ENCODE results near the gene VMP1.

The VMP1 gene

DNA sequence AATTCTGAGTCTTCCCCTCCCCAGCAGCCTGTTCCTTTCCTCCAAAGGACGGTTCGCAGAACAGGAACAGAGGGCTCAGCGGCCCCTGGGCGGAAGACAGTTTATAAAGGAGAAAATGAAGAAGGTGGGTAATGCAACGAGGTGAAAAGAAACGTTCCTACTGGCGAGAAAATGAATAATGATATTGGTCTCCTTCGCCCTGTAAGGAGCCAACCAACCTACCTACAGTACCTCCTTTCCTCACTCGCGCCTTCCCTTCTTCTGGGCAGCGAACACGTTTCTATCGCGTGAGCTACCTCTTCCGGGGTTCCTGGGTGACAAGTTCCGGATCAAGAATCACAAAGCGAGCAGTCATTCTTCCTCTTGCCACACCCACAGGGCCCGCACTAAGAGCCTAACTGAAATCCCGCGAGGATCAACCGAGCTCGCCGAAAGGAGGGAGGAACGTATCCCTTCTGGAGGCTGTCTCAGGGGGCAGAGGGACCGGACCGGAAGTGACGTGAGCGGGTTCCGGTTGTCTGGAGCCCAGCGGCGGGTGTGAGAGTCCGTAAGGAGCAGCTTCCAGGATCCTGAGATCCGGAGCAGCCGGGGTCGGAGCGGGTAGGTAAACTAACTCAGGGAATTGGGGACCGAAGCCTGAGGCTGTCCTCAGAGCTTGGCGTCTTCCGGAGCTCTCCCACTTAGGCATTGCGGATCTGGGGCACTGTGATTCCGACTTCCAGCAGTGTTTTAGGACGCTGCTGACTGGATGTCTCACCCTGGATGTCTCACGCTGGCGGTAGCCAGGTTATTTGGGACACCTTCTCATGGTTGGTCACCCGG lies at the start of gene VMP1, which contains the start of gene PTRH2:
TSS of gene VMP1 (plus strand) at position 506 of the 822 bp plus-strand sequence. CDS start 23,793 bp downstream, outside the sequence.
TSS of gene PTRH2 (minus strand) at position 282 of the 822 bp plus-strand sequence. CDS start 9,452 bp downstream, outside the sequence.
- peak; percentile 100 for DNase-seq

DNA sequence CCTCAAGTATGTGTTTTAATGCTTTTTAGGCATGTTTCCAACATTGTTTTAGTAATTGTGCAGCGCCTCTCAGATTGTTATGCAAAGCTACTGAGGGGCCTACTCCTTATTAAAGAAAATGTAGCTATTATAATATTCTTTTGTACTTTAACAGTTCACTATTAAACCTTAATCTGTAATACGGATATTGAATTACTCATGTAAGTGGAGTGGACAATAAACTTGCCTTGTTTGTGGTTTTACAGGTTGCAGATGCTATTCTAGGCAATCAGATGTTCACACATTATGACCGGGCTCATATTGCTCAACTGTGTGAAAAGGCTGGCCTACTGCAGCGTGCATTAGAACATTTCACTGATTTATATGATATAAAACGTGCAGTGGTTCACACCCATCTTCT lies 41.2 kb upstream of the VMP1 start:
- no peak for DNase-seq

DNA sequence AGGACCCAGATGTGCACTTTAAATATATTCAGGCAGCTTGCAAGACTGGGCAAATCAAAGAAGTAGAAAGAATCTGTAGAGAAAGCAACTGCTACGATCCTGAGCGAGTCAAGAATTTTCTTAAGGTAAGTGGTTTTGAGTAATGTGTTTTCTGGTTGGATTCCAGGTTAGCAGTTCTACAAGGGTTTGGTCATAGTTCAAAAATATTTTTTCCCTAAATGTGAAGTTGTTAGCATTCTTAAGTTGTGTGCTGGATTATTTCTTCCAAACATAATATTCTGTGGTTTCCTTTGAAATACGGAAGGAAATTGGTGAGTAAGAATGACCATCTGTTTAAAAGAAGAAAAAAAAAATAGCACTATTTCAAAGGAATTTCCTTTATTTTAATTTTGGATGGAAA lies 38.6 kb upstream of the VMP1 start:
- peak; percentile 30 to 41 for DNase-seq

DNA sequence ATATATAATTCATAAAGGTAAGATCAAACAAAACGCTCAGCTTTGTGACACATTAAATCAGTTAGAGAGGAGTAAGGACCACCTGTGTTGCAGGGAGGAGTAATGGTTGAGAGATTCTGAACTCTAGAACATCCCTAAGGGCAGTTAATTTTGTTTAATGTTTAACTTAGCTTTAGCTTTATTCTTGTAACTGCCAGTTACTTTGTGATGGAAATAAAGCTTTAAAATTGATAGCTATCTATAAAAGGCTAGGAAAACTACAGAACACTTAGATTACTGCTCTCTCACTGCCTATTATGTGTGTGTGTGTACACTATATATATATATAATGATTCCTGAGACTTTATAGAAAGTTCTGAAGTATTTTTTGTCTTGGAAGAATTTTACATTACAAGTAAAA lies 38.0 kb upstream of the VMP1 start:
- no peak for DNase-seq

DNA sequence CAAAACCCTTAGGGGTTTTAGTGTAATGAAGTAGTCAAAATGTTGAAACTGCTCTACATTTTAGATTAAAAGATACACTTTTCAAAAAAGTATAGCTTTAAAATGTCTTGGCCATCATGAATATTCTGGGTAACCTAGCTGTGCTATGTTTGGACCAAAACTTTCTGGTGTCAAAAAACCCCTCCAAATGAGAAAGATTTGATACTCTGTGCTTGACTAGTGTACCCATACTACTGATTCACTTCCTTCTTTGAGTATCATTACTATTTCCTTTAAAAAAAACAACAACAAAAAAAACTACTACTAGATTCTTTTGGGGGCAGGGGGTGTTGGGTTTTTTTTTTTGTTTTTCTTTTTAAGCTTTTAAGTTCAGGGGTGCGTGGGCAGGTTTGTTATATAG lies 37.5 kb upstream of the VMP1 start:
- DNase-seq, result no peak

DNA sequence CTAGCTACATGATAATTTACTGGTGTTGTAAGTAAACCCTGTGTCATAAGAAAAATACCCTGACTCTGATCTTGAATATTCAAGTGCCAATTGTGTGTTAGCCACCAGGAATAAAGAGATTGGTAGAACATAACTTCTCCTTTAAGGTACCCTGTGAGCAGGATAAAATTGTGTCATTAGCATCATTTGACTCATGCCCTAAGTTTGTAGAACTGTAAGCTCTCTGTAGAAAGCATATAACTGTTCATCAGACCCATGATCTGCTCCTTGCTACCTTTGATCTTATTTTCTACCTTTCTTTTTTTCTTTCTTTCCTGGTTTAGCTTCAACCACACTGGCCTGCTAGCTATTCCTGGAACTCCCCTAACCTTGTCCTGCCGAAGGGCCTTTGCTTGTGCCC lies 36.1 kb upstream of the VMP1 start:
- no peak for DNase-seq

DNA sequence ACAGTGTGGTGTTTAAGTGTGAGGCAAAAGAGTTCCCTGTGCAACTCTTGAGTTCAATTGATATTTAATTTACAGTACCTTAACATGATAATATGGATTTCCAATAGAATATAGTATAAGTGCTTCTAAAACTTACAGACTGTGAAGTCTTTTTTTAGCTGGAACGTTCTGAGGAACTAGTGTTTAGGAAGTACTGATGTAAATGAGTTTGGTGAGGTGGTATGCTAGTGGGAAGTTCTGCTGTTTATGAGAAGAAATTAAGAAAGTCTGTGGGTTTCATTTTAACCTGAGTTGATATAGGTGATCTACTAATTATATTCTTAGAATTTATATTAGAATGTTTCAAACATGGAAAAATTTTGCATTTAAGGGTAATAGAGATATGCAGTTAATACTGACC lies 32.2 kb upstream of the VMP1 start:
- no peak for DNase-seq

DNA sequence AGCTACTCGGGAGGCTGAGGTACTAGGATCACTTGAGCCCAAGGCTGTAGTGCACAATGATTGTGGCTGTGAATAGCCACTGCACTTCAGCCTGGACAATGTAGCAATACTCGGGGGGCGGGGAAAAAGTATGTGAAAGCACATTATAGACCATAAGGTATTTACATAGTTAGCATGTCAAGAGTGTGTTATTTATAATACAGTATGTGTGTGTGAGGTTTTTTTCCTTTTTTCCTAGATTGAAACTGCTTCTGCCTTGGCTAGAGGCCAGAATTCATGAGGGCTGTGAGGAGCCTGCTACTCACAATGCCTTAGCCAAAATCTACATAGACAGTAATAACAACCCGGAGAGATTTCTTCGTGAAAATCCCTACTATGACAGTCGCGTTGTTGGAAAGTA lies 30.7 kb upstream of the VMP1 start:
- DNase-seq, result no peak

DNA sequence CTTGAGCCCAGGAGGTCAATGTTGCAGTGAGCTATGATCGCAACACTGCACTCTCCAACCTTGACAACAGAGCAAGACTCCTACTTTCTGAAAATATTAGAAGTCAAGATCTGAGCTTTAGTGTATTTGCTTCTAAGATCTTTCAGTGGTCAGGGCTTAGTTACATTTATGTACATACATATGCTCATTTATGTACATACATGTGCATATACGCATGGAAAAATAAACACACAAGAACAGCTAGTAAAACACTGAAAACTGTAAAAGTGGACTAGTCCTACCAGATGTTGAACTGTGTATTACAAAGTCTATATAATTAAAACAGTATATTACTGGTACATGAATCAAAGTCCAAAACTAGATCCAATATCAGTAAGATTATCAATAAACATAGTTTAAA lies 28.5 kb upstream of the VMP1 start:
- DNase-seq, result no peak

DNA sequence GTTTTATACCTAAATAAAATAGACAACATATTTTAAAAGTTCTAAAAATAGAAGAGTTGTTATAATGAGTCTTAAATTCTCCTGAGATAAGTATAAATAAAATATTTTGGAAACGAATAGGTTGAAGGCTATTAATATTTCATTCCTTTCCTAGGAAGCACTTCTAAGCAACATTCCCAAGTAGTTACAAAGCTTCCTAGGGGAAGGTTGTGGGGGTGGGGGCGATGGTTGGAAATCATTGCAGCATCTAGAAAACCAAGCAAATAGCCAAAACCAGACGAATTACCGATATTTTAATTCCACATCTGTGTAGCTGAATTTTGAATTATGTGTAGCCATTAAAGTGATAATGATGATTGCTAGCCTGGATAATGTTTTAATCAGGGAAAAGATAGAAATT lies 27.1 kb upstream of the VMP1 start:
- no peak for DNase-seq

DNA sequence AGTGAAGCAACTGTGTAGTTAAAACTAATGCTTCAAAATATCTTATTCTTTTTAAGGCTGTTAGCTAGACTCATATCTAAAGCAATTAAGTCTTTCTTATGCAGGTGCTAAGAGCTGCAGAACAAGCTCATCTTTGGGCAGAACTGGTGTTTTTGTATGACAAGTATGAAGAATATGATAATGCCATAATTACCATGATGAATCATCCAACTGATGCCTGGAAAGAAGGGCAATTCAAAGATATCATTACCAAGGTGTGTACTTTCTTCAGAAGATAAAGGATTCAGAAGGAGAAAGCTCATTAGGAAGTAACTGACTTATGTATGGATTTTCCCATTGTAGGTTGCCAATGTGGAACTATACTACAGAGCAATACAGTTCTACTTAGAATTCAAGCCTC lies 24.2 kb upstream of the VMP1 start:
- DNase-seq, result no peak

DNA sequence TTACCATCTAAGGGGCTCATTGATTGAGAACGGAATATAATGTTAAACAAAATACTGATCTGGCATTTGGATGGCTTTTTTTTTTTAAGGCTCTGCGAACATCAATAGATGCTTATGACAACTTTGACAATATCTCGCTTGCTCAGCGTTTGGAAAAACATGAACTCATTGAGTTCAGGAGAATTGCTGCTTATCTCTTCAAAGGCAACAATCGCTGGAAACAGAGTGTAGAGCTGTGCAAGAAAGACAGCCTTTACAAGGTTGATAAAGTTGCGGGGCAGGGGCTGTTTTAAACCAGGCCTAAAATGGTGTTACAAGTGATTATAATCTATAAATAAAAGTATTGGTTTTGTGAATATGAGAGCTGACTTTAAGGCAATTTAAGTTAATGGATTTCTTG lies 22.5 kb upstream of the VMP1 start:
- DNase-seq, result no peak

DNA sequence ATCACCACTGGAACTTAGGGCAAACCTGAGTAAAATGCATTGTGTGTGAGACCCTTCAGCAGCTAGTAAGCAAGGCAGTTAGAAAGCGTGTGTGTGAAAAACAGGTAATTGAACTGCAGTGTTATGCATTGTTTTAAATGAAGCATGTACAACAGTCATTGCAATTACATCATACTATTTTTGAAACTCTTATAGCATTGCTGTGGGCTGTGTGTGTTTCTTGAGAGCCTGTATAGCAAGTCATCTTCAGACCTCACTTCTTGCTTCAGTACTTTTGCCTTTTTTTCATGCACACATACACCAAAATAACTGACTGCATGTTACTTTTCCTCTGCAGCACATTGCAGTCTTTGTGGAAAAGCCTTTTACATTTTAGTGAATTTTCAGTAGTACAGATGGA lies 19.4 kb upstream of the VMP1 start:
- DNase-seq, result no peak

DNA sequence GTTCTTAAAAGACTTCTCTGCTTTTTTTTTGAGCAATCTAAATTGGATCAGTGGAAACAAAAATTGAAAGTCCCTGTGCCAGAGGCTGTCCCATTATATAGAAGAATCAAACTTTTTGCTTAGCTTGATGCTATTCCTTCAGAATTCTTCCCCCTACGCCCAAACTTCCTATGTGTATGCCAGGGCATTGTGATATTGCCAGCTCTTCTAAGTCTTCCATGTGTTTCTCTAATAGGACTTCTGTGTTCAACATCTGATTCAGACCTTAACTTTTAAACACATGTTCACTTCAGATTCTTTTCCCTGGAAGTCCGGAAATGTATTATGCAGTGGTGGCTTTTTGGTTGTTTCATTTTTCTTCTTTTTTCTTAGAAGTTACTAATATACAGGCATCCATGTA lies 19.0 kb upstream of the VMP1 start:
- DNase-seq, result no peak

DNA sequence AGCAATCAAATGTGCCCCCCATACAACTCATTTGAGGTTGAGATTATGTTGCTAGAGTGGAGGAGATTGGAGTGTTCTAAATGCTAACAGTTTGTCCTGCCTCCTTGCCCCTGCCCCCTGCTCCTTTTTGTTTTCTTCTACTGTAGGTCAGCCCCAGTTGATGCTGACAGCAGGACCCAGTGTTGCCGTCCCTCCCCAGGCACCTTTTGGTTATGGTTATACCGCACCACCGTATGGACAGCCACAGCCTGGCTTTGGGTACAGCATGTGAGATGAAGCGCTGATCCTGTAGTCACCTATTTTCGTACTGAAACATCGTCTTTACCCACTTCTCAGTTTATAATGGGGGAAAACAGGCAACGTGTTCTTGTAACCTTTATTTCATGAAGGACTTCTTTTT lies 13.9 kb upstream of the VMP1 start:
- no peak for DNase-seq

DNA sequence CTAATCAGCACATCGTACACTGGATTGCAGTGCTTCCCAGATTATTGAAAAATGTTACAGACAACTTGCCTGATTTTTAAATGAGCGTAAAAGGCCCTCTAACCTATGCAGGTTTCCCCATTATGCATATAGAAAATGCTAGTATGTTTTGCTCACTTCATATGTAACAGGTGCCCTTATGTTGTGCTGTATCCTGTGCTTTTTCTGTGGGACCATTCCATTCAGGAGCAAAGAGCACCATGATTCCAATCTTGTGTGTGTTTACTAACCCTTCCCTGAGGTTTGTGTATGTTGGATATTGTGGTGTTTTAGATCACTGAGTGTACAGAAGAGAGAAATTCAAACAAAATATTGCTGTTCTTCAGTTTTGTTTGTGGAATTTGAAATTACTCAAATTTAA lies 13.1 kb upstream of the VMP1 start:
- no peak for DNase-seq

DNA sequence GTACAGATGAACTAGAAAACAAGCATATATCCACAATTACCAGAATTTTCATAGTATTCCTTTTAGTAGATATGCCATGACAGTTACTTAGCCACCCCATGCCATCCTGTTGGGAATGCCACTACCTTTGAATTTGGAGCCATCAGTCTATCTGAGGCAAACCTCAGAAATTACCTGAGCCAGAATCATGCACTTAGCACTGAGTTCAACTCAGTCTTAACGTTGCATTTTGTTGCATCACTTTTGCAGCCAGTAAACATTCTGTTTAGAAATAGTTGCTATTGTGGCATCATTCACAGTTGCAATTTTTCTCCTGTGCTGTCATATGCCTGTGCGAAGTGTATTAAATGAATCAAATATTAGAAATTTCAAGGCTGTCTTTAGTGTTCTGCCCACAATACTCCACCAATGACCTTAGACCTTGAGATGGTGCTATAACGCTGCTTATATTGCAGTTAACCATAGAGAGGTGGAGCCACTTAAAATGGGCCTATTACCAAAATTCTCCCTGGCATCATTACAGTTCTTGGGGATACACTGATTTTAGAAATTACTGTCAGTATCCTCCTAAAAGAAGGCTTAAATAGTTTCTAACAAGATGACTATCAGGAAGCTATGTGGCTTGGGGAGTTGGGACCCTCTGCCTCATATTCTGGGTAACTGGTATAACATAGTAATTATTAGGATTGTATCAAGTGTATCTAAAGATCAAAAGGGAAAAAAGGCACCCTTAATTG lies 11.3 kb upstream of the VMP1 start:
- DNase-seq, result no peak

DNA sequence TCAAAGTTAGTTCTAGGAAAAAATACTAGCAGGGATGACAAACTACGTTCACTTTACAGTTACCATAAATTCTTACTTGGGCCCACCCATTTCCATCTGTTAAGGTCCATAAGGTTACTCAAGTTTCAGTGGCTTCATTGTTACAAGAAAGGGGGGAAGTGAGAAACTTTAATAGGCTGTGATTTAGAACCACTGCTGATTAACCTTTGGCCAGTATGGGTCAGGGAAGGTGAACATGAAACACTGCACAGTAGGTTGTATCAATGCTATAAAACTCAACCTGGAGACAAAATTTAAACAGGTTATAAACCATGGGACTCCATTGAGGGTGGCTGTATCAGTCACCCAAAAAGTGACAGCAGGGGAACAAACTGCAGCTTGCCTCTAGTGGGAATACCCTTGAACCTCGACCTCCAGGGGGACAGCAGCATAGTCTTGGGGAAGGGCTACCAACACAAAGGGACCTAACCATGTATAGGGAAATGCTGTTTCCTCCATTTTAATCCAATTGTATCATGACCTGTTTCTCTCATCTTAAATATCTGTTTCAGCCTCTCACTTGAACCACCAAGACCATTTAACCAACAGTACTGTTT lies 10.7 kb upstream of the VMP1 start:
- no peak for DNase-seq

DNA sequence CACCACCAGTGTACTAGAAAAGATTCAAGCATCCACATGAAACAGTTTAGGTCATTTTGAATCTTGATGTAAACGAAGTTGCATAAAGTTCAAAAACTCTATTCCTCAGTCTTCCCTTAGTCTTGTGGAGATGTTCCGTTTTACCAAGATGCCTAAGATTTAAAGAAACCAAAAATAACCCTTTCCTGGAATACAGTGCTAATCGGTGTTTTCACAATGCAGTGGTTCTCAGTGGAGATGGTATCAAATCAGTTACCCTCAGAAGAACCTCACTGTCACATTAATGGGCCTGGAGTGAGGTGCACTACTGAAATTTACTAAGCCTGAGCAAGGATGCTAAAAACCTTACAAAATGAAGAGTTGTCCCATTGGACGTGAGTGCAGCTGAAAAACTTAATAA lies 9.3 kb upstream of the VMP1 start:
- no peak for DNase-seq

DNA sequence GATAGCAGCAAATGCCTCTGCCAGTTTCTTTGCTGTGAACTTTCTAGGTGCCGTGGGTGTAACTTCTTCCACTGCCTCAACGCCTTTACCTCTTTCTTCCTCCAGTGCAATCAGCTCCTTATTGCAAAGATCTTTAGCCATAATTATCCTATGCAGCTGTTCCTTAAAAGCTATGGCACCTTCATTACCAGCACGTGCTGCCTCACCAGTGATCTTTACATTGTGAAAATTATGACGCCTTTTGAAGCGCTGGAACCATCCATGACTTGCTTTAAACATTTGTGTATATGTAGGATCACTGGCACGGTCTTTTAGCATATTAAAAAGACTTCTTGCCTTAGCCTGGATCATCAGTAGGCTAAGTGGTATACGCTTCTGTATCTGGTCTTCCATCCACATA lies 8.2 kb upstream of the VMP1 start:
- no peak for DNase-seq

DNA sequence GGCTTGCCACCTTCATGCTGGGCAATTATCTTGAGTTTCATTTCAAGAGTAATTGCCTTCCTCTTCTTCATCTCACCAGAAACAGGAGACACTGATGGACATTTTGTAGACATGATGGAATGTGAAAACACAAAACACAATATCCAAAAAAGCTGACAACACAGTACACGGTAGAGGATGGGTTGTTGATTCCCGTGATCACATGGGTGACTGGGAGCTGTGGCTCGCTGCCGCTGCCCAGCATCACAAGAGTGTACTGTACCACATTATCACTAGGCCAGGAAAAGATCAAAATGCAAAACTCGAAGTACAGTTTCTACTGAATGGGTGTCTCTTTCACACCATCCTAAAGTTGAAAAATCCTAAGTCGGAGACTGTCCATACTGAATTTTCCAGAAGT lies 7.7 kb upstream of the VMP1 start:
- DNase-seq, result no peak

DNA sequence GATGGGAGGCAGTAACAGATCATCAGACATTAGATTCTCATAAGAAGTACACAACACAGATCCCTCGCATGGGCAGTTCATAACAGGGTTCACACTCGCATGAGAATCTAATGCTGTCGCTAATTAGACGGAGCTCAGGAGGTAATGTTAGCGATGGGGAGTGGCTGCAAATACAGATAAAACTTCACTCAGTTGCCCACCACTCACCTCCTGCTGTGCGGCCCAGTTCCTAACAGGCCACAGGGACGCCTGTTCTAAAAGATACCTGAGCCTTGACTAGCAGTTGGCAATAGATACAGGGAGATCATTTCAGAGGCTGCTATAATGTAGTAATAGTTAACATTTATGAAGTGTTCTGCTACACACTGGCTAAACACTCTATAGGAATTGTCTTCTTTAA lies 5.2 kb upstream of the VMP1 start:
- DNase-seq, result no peak

DNA sequence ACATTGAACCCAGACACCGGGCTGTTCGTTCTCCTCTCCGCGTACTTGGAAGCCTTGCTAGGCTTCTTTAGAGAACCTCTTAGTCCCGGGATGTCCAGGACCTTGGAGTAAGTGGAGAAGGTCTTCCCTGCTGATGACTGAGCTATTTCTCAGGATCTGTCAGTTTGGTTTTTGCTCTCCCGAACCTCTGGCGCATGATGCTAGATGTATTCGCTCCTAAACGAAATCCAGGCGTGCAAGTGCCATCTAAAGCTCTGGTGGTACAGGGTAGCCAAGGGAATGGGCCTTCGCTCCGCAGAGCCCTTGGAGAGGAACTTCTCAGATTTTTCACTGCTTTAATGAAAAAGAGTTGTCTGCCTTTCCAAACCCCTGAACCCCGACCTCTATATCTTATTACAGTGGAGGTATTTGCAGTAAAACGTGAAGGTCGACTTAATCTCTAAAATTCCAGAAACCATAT lies 547 bp downstream of the VMP1 start:
- no peak for DNase-seq

DNA sequence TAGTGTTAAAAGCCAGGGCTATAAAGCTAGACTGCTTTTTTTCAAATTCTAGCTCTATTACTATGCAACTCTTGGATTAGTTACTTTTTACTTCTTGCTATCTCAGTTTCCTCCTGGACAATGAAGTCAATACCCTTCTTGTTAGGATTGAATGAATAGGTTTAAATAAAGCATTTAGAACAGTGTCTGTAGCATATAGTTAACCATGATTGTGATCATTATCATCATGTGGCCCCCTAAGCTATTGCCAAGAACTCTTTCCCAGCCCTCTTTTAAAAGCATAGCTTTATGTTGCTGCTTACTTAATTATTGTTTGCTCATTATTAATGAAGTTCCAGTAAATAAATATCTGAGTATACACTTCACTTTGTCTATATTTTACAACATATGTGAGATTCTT lies 4.5 kb downstream of the VMP1 start:
- no peak for DNase-seq

All from AML-193 (cell line).